Liver (tissue), 9 donors: Measurements from ENCODE around the gene RFLNA. TPM values are rescaled to one million over a fixed set of nuclear protein-coding genes. Genes with fewer than 3 reads are reported as not detected.

Experiments used
- DNase-seq: peaks from one replicate; pipeline ENCODE4 v3.0.0-alpha.2; 2017; ENCODE audit warnings: low spot score
- H3K27ac ChIP-seq, 2 donors: one replicate each; pipeline ENCODE4 v1.7.0; 2013; ENCODE audit warnings: inconsistent platforms in 2 of 2, low read length in 2 of 2, control low read depth in 1 of 2, low read depth in 1 of 2, mild to moderate bottlenecking in 1 of 2
- H3K27me3 ChIP-seq, 4 donors: one replicate each; pipeline versions ENCODE4 v1.6.1 to v1.7.0; 2013; ENCODE audit warnings: low read length in 3 of 4, inconsistent platforms in 1 of 4, mild to moderate bottlenecking in 1 of 4, moderate library complexity in 1 of 4; ENCODE audit not compliant: control insufficient read depth in 4 of 4, insufficient read depth in 4 of 4
- H3K36me3 ChIP-seq, 4 donors: one replicate each; pipeline versions ENCODE4 v1.6.1 to v1.7.0; 2013; ENCODE audit warnings: low read length in 3 of 4, mild to moderate bottlenecking in 3 of 4, low read depth in 1 of 4, moderate library complexity in 1 of 4; ENCODE audit not compliant: control insufficient read depth in 4 of 4, insufficient read depth in 3 of 4
- H3K4me1 ChIP-seq, 4 donors: one replicate each; pipeline versions ENCODE4 v1.6.1 to v1.7.0; 2013; ENCODE audit warnings: low read length in 3 of 4, mild to moderate bottlenecking in 3 of 4, moderate library complexity in 1 of 4; ENCODE audit not compliant: control insufficient read depth in 4 of 4, insufficient read depth in 4 of 4
- H3K4me3 ChIP-seq, 3 donors: one replicate each; pipeline versions ENCODE4 v1.6.1 to v1.7.0; 2013; ENCODE audit warnings: low read length in 3 of 3, control low read depth in 1 of 3, low read depth in 1 of 3, mild to moderate bottlenecking in 1 of 3
- H3K9ac ChIP-seq, 2 donors: one replicate each; pipeline ENCODE4 v1.7.0; 2013; ENCODE audit warnings: low read length in 2 of 2, mild to moderate bottlenecking in 2 of 2, moderate library complexity in 2 of 2, control low read depth in 1 of 2, low read depth in 1 of 2
- H3K9me3 ChIP-seq, 4 donors: one replicate each; pipeline versions ENCODE4 v1.6.1 to v1.7.0; 2013; ENCODE audit warnings: low read length in 3 of 4; ENCODE audit not compliant: control insufficient read depth in 4 of 4
- EGR1 ChIP-seq, 2 donors: IDR thresholded peaks; 2 replicates each; pipeline ENCODE4 v1.6.1; 2016 to 2018; ENCODE audit warnings: antibody characterized with exemption in 2 of 2, low read depth in 2 of 2
- FOXA1 ChIP-seq: IDR thresholded peaks from 2 replicates; pipeline ENCODE4 v1.6.1; 2016; ENCODE audit warnings: antibody characterized with exemption
- FOXA2 ChIP-seq: IDR thresholded peaks from 2 replicates; pipeline ENCODE4 v1.6.1; 2016; ENCODE audit warnings: antibody characterized with exemption
- GABPA ChIP-seq, 2 donors: IDR thresholded peaks in 1 of 2; conservative IDR thresholded peaks in 1 of 2; 2 replicates each; pipeline ENCODE4 v1.6.1; 2016; ENCODE audit warnings: antibody characterized with exemption in 2 of 2, mild to moderate bottlenecking in 1 of 2, moderate library complexity in 1 of 2
- HNF4A ChIP-seq, 2 donors: conservative IDR thresholded peaks; 2 replicates each; pipeline ENCODE4 v1.6.1; 2016; ENCODE audit warnings: antibody characterized with exemption in 2 of 2, mild to moderate bottlenecking in 2 of 2
- HNF4G ChIP-seq: IDR thresholded peaks from 2 replicates; pipeline ENCODE4 v1.6.1; 2016; ENCODE audit warnings: antibody characterized with exemption
- JUND ChIP-seq, 2 donors: IDR thresholded peaks; 2 replicates each; pipeline ENCODE4 v1.6.1; 2016; ENCODE audit warnings: antibody characterized with exemption in 2 of 2
- NR2F2 ChIP-seq: IDR thresholded peaks from 2 replicates; pipeline ENCODE4 v1.6.1; 2016; ENCODE audit warnings: antibody characterized with exemption
- RAD21 ChIP-seq, 2 donors: IDR thresholded peaks; 2 replicates each; pipeline ENCODE4 v1.6.1; 2016; ENCODE audit warnings: antibody characterized with exemption in 2 of 2, mild to moderate bottlenecking in 2 of 2
- RXRA ChIP-seq, 2 donors: IDR thresholded peaks; 2 replicates each; pipeline ENCODE4 v1.6.1; 2017 to 2018; ENCODE audit warnings: antibody characterized with exemption in 2 of 2, mild to moderate bottlenecking in 1 of 2
- SP1 ChIP-seq: IDR thresholded peaks from 2 replicates; pipeline ENCODE4 v1.6.1; 2018; ENCODE audit warnings: antibody characterized with exemption, mild to moderate bottlenecking
- TAF1 ChIP-seq: conservative IDR thresholded peaks from 2 replicates; pipeline ENCODE4 v1.6.1; 2016; ENCODE audit warnings: antibody characterized with exemption, mild to moderate bottlenecking
- YY1 ChIP-seq: IDR thresholded peaks from 2 replicates; pipeline ENCODE4 v1.6.1; 2016; ENCODE audit warnings: antibody characterized with exemption, mild to moderate bottlenecking
- WGBS: extraction: QIAGEN DNeasy Blood & Tissue Kit; methylation state at CpG from one replicate; pipeline ENCODE4 v1.1.7; 2013; 5-methylcytosine and 5-hydroxymethylcytosine counted together
- polyA plus RNA-seq, 2 donors: library from polyadenylated mRNA; stranded (reverse) in 1 of 2; unstranded in 1 of 2; fragments of 200-250 nt in 1 of 2; fragments of >200 nt in 1 of 2; fragmentation: Nextera tagmentation in 1 of 2; extraction: Ambion mirVana in 1 of 2; gene quantifications; one replicate each; pipeline versions ENCODE4 v1.2.1 to v1.2.3, GENCODE V29; 2013 to 2015
- total RNA-seq, 2 donors: library from RNA; depleted of rRNA; stranded (reverse); fragments of >200 nt; gene quantifications; one replicate each; pipeline ENCODE4 v1.2.3, GENCODE V29; 2014
- TF ChIP-seq, protein P1 (sequence below): IDR thresholded peaks from 2 replicates; pipeline ENCODE4 v1.6.1; 2016; ENCODE audit warnings: antibody characterized with exemption, mild to moderate bottlenecking
- TF ChIP-seq, protein P2 (sequence below): fragments of 150-350 bp; IDR thresholded peaks from 2 replicates; pipeline ENCODE4 v1.5.1; 2017; ENCODE audit warnings: improper control_type of control experiment, low read depth, low read length; ENCODE audit not compliant: missing input control
- TF ChIP-seq, protein P3 (sequence below): IDR thresholded peaks from 2 replicates; pipeline ENCODE4 v1.6.1; 2016; ENCODE audit warnings: antibody characterized with exemption
- TF ChIP-seq, protein P4 (sequence below): IDR thresholded peaks from 2 replicates; pipeline ENCODE4 v1.6.1; 2016; ENCODE audit warnings: antibody characterized with exemption
- TF ChIP-seq, protein P5 (sequence below): IDR thresholded peaks from 2 replicates; pipeline ENCODE4 v1.6.1; 2016; ENCODE audit warnings: antibody characterized with exemption
- donor health status: healthy.
- donor health status: healthy.
- donor health status: healthy.
- donor health status: healthy.
- donor health status: healthy.

The RFLNA gene
- total and polyA plus RNA-seq, 4 donors: 0.05 TPM; not detected in 2

DNA sequence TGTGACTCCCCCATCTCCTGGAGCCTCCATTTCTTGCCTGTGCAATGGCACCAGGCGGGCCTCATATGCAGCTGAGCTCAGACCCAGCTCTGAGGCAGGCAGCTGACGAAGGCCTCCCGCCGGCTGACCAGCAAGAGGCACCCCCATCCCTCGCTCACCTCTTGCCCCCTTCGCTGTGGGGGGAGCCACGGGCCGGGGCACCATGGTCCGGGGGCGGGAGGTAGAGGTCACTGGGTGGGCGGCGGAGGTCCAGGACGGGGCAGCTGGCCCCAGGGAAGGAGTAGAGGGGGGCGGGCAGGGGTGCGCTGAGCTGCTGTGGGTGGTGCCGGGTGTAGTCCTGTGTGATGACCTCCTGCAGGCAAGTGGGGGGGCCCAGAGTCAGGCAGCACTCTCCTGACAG is 39.4 kb downstream of the RFLNA start:
- no peaks in the 10 kb centered on the region for H3K9me3 ChIP-seq
- WGBS: 93% methylated on average over 16 of the region's 16 CpGs
- no peaks in the 10 kb centered on the region for H3K4me1 ChIP-seq
- H3K4me3 ChIP-seq: no peak overlapping the region
- no peak overlapping the region for H3K9ac ChIP-seq
- peaks cover 18 to 82% (median 35%) of the 10 kb centered on the region in 4 donors for H3K36me3 ChIP-seq
- TF ChIP-seq, protein P1, sequence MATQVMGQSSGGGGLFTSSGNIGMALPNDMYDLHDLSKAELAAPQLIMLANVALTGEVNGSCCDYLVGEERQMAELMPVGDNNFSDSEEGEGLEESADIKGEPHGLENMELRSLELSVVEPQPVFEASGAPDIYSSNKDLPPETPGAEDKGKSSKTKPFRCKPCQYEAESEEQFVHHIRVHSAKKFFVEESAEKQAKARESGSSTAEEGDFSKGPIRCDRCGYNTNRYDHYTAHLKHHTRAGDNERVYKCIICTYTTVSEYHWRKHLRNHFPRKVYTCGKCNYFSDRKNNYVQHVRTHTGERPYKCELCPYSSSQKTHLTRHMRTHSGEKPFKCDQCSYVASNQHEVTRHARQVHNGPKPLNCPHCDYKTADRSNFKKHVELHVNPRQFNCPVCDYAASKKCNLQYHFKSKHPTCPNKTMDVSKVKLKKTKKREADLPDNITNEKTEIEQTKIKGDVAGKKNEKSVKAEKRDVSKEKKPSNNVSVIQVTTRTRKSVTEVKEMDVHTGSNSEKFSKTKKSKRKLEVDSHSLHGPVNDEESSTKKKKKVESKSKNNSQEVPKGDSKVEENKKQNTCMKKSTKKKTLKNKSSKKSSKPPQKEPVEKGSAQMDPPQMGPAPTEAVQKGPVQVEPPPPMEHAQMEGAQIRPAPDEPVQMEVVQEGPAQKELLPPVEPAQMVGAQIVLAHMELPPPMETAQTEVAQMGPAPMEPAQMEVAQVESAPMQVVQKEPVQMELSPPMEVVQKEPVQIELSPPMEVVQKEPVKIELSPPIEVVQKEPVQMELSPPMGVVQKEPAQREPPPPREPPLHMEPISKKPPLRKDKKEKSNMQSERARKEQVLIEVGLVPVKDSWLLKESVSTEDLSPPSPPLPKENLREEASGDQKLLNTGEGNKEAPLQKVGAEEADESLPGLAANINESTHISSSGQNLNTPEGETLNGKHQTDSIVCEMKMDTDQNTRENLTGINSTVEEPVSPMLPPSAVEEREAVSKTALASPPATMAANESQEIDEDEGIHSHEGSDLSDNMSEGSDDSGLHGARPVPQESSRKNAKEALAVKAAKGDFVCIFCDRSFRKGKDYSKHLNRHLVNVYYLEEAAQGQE: no peak
- TF ChIP-seq EGR1 (IDR thresholded peaks at IDR 0.05; ENCODE audit: low read depth in 2 of 2) (no peak), HNF4G (no peak), YY1 (no peak), NR2F2 (no peak), TAF1 (no peak), GABPA (IDR thresholded peaks at IDR 0.05 in 1 of 2, conservative IDR thresholded peaks at IDR 0.05 in 1 of 2) (no peak), JUND (IDR thresholded peaks at IDR 0.05) (no peak), HNF4A (conservative IDR thresholded peaks at IDR 0.05) (no peak), SP1 (no peak), RXRA (IDR thresholded peaks at IDR 0.05) (no peak), FOXA2 (no peak), FOXA1 (no peak), RAD21 (IDR thresholded peaks at IDR 0.05) (no peak)
- TF ChIP-seq, protein P2, sequence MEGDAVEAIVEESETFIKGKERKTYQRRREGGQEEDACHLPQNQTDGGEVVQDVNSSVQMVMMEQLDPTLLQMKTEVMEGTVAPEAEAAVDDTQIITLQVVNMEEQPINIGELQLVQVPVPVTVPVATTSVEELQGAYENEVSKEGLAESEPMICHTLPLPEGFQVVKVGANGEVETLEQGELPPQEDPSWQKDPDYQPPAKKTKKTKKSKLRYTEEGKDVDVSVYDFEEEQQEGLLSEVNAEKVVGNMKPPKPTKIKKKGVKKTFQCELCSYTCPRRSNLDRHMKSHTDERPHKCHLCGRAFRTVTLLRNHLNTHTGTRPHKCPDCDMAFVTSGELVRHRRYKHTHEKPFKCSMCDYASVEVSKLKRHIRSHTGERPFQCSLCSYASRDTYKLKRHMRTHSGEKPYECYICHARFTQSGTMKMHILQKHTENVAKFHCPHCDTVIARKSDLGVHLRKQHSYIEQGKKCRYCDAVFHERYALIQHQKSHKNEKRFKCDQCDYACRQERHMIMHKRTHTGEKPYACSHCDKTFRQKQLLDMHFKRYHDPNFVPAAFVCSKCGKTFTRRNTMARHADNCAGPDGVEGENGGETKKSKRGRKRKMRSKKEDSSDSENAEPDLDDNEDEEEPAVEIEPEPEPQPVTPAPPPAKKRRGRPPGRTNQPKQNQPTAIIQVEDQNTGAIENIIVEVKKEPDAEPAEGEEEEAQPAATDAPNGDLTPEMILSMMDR: no peak
- TF ChIP-seq, protein P3, sequence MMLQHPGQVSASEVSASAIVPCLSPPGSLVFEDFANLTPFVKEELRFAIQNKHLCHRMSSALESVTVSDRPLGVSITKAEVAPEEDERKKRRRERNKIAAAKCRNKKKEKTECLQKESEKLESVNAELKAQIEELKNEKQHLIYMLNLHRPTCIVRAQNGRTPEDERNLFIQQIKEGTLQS: no peak
- TF ChIP-seq, protein P4, sequence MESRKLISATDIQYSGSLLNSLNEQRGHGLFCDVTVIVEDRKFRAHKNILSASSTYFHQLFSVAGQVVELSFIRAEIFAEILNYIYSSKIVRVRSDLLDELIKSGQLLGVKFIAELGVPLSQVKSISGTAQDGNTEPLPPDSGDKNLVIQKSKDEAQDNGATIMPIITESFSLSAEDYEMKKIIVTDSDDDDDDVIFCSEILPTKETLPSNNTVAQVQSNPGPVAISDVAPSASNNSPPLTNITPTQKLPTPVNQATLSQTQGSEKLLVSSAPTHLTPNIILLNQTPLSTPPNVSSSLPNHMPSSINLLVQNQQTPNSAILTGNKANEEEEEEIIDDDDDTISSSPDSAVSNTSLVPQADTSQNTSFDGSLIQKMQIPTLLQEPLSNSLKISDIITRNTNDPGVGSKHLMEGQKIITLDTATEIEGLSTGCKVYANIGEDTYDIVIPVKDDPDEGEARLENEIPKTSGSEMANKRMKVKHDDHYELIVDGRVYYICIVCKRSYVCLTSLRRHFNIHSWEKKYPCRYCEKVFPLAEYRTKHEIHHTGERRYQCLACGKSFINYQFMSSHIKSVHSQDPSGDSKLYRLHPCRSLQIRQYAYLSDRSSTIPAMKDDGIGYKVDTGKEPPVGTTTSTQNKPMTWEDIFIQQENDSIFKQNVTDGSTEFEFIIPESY: no peak
- TF ChIP-seq, protein P5, sequence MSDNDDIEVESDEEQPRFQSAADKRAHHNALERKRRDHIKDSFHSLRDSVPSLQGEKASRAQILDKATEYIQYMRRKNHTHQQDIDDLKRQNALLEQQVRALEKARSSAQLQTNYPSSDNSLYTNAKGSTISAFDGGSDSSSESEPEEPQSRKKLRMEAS: no peak
- H3K27me3 ChIP-seq: no peaks in the 10 kb centered on the region
- no peak for DNase-seq
- no peak overlapping the region for H3K27ac ChIP-seq
